Left ventricle myocardium superior (tissue), 1 donor: Measurements from ENCODE around the gene BIVM. TPM values are rescaled to one million over a fixed set of nuclear protein-coding genes. Genes with fewer than 3 reads are reported as not detected.

ENCODE experiments used
- ATAC-seq: fragments of 200-7000 bp; cut with Tn5 transposase; one replicate; pipeline ENCODE4 v1.9.1; 2020; ENCODE audit warnings: mild to moderate bottlenecking, moderate library complexity
- DNase-seq: peaks from one replicate; pipeline ENCODE4 v3.0.0-alpha.2; 2020
- intact Hi-C: fragments of 100-400 bp; cut with micrococcal nuclease; formaldehyde crosslinking; loops from one replicate; pipeline ENCODE4 v1.11.0; 2022
- total RNA-seq: library from RNA; stranded (reverse); fragmentation: NEBNext Ultra II Directional; extraction: Animal tissue kit (Norgen Biotek cat#: 25700); gene quantifications from one replicate; pipeline ENCODE4 v1.2.1, GENCODE V29; 2021
- donor health status: DM: no; HTN: yes; CAD: no; lungs with severe emphysema.

The BIVM gene
- total RNA-seq, 1 donor from 2014 or later, result 39.1 TPM

DNA sequence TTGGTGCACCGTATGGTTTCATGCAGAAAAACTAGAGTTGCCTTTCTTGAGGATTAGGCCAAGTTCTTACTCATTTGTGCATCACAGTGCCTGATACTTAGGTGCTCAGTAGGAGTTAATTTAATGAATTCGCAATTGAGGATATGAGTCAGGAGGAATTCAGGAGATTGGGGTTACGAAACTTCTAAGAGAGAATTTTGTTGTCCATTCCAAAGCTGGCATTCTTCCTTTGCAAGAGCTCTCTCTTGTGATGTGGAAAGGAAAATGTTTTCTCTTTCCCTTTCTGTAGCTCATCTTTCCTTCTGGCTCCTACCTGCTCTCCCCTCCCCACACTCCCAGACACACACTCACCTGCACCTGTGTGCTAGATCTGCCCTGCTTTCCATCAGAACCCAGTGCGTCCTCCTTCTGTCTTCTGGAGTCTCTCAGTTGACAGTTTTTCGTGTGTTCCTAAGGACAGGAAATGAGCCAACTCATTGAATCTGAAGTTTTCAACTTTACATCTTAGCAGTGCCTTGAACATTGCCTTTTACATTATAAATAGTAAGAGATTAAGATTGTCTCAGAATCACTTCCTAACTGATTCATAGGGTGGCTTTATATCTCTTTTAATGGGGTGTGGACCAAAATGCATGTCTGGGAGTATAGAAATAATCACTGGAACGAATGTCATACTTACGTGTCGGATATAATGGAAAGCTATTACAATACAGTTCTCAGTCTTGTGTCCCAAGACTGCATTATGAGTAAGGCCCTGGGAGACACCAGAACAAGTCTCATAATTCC is 27.2 kb downstream of the BIVM start:
- intact Hi-C loops, result no loop called here
- ATAC-seq, result no peak
- DNase-seq, result no peak

DNA sequence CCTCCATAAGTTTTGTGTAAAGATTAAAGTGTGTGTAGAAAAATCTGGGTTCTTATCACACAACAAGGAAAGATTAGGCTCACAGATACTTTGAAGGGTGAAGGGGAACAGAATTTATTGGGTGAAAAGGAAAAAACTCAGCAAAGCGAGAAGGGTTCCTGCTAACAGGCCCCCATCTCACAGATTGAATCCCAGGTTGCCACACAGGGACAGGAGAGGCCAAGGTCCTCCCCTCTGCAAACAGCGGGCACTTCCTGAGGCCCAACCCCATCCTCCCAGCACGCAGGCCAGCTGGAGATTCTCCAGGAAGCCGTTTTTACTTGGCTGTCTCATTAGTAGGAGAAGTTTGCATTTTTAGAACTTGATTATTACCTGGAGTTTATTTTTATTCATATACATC is 31.7 kb downstream of the BIVM start:
- no peak for ATAC-seq

DNA sequence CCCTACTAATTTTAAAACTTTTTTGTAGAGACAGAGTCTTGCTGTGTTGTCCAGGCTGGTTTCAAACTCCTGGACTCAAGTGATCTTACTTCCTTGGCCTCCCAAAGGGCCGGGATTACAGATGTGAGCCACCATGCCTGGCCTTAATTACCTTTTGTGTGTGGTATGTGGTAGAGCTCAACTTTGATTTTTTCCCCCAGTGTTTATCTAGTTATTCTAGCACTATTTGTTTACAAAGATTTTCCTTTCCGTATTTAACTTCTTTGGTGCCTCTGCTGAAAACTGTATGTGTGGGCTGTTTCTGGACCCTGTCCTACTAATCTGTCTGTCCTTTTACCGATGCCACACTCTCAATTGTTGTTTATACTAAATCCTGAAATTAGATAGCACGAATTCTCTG is 37.6 kb downstream of the BIVM start:
- ATAC-seq (no peak), DNase-seq (no peak)
- intact Hi-C loops, result no loop called here

More for the DNA sequence above, 31.7 kb downstream of the BIVM start:
- peak; percentile 31 for DNase-seq
- intact Hi-C loops, result no loop called here

DNA sequence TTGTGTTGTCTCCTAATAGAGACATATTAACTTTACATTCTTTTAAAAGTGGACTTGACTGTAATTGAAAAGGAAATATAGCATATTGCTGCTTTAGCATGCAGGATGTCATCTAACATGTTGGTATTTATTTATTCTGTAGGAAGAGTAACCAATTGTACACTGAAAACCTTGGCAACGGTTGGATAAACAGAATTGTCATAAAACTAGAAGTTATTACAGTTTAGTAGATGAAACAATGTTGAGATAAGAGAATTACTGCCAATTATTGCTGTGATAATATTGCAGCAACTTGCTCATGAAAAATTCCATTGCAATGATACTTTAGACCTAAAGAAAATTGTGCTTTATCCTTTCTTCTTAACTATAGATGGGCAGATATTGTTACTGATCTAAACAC is 39.4 kb downstream of the BIVM start:
- ATAC-seq, result no peak
- no peak for DNase-seq
- intact Hi-C loops, result no loop called here

DNA sequence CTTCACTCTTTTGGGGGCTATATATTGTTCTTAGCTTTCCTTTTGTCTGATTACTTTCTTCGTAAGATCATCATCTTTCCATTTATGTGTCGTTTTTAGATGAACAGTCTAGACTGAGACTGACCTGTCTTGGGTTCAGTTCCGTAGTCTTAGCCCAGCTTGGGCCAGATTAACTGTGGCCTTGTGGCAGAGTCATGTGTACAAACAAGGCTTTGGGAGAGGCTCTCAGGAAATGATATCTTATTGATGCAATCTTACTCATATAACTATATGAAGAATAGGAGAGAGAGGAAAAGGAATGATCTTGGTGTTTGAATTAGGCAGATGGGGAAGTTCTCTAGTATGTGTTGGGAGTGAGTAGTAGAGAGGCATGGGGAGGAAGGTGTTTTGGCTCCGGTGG is 40.1 kb downstream of the BIVM start:
- DNase-seq (no peak), ATAC-seq (no peak)
- intact Hi-C loops, result no loop called here

DNA sequence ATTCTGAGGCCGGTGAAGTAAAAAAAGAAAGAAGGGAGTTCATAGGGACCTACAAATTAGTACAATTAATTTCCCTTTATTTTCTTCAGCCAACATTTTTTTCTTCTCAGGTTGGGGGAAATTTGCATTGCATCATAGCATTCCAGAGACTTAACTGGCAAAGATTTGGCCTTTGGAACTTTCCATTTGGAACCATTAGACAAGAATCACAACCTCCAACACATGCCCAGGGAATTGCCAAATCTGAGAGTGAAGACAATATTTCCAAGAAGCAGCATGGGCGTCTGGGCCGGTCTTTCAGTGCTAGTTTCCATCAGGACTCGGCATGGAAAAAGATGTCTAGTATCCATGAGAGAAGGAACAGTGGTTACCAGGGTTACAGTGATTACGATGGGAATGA is 40.5 kb downstream of the BIVM start:
- intact Hi-C loops, result no loop called here
- DNase-seq (no peak), ATAC-seq (no peak)

DNA sequence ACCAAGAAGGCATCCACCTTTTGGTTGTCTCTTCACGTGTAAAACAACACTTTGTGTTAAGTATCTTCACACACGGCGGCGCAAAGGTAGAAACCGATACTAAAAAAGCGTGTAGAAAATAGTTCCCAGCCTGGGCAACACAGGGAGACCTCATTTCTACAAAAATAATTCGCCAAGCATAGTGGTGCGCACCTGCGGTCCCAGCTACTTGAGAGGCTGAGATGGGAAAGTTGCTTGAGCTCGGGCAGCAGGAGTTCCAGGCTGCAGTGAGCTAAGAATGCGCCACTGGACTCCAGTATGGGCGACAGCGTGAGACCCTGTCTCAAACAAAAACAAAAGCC is 46.3 kb downstream of the BIVM start:
- no peak for DNase-seq
- ATAC-seq, result peak; percentile 27
- intact Hi-C loops, result loop anchor here (5.0 kb wide), 1 partner anchor 253 kb away; no protein-coding TSS in a partner anchor

DNA sequence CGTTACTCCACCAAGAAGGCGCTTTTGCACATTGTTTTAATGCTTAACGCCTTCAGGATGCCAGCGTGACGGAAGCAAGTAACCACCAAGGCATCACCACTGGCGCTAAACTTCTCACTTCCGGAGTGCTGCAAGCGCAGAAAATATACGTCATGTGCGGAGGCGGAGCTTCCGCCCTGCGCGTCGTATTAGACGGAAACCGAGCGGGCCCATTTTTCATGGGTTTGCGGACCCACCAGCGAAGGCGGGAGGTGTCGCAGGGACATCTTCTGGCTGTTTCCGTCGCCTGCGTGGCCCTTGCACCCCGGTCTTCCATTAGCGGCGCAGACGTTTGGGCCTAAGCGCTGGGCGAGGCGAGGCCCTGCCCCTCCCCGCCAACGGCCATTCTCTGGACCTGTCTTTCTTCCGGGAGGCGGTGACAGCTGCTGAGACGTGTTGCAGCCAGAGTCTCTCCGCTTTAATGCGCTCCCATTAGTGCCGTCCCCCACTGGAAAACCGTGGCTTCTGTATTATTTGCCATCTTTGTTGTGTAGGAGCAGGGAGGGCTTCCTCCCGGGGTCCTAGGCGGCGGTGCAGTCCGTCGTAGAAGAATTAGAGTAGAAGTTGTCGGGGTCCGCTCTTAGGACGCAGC is 46.8 kb downstream of the BIVM start, which contains the start of gene ERCC5:
TSS of gene ERCC5 (plus strand) at position 403 of the 631 bp plus-strand sequence. CDS start 235 bp downstream, outside the sequence.
- ATAC-seq, result peak; percentile 95
- intact Hi-C loops, result loop anchor here (5.0 kb wide), 1 partner anchor 253 kb away; no protein-coding TSS in a partner anchor
- peak; percentile 95 for DNase-seq

DNA sequence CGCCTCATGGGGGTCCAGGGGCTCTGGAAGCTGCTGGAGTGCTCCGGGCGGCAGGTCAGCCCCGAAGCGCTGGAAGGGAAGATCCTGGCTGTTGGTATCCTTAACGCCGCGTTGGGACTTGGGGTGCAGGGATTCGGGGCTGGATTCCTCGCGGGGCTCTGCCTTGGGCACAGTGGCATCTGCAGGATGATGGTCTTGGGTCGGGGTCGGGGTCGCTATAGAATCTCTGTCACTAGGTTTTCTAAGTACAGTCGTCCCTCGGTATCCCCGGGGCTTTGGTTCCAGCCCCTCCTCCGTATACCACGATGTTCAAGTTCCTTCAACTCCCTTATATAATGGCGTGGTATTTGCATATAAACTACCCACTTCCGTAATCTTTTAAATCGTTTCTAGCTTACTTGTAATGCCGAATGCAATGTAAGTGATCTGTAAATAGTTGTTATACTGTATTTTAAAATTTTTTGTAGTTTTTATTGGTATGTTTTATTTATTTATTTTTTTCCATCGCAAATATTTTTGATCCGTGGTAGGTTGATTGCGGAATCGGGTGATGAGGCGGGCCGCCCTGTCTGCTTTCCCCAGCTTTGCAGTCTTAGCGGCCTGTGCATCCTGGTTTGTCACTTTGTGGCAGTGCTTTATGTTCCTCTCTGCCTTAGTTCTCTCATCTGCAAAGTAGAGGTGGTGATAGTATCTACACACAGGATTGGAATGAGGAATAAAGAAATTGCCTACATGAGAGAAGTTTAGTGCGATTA is 47.5 kb downstream of the BIVM start:
- DNase-seq (peak; percentile 46), ATAC-seq (peak; percentile 48)
- intact Hi-C loops, result loop anchor here (5.0 kb wide), 1 partner anchor 254 kb away; no protein-coding TSS in a partner anchor

DNA sequence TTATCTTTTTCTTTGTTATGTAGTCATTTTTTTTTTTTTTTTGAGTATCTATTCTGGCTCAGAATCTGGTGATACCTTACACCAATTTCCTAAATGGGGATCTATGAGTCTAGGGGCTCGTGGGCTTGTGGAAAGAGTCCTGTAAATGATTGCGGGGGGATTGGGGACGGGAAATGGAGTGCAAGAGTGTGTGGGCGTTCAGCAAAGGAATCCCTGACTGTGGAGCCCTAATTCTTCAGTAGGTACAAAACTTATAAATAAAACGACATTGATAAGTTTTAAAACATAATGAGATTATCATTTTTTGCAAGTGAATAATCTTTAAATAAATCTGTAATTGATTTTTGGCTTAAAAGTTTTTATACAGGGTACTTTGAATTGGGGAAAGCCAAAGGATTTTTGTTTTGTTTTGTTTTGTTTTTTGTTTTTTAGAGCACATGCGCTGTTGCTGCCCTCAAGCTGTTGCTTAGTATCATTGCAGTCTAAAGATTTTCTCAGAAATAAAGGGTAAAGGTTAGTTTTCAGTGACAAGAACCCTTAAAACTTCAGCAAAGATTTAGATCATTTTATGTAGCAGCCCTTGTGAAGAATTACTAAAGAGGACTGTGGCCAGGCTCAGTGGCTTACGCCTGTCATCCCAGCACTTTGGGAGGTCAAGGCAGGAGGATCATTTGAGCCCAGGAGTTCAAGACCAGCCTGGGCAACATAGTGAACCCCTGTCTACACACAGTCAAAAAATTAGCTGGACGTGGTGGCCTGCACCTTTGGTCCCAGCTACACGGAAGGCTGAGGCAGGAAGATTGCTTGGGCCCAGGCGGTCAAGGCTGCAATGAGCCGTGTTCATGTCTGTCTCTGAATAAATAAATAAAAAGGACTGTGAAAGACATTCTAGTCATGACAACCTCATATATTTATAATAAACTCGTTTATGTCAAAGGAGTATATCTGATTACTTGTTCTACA is 48.6 kb downstream of the BIVM start:
- intact Hi-C loops, result loop anchor here (5.0 kb wide), 1 partner anchor 255 kb away; no protein-coding TSS in a partner anchor
- DNase-seq, result no peak
- no peak for ATAC-seq

DNA sequence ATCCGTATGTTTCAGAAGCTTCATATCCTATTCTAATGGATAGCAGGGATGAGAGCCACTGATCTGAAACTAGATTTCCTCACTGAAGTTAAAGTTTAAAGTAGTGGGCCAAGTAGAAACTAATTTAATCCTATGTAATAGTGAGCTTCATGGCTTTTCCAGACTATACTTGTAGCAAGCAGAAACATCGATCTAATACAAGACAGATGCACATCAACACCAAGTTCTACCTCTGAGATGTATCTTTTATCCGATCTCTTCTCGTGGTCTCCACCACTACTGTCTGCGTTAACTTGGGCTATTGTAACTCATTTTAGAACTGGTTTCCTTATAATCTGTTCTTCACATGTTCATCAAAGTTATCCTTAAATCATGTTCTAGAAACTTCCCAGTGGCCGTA is 50.0 kb downstream of the BIVM start:
- DNase-seq, result no peak
- intact Hi-C loops, result loop anchor here (5.0 kb wide), 1 partner anchor 257 kb away; no protein-coding TSS in a partner anchor
- no peak for ATAC-seq

DNA sequence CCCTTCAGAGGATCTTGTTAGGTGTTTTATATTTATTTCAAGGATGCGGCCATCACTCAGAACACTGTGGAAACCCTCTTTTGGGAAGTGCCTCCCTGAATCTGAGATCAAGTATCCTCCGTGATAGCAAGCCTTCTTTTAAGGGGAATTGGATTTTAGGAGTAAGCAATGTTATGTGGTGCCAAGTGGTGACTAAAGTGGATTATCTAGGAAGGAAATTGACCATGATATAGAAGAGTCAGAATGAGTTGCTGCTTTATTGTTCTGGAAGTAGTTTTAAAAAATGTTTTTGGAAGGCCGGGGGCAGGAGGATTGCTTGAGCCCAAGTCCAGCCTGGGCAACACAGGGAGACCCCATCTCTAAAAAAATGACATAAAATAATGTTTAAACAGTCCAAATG is 53.6 kb downstream of the BIVM start:
- ATAC-seq (no peak), DNase-seq (no peak)
- intact Hi-C loops, result no loop called here

DNA sequence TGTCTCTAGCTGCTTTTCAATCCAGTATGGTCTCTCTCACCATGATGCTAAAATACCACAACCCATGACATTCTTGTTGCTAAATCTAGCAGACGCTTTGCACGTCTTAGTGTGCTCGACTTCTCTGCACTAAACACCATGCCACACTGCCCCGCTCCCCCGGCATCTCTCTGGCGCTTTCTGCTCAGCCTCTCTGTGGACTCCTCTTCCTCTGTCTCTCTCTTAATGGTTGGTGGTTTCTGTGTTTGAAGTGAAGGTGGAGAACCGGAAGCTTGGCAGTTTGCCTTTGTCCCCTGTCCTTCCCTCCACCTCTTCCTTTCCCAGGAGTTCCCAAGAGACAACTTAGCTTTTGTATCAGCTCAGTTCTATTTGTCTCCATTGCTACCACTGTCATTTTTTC is 55.8 kb downstream of the BIVM start:
- no peak for ATAC-seq
- intact Hi-C loops, result no loop called here
- no peak for DNase-seq

DNA sequence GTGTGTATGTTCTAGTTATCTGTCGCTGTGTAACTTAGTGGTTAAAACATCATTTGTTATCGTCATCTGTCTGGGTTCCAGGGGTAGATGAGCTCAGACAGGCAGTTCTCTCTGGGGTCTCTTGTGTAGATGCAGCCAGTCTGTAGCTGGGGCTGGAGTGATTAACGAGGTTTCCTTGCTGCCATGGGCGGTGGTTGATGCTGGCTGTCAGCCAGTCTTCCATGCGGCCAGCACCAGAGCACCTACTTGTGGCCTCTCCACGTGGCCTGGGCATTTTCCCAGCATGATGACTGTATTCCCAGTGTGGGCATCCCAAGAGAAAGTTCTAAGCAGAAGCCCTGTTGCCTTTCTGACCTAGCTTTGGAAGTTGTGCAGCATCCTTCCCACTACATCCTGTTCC is 57.6 kb downstream of the BIVM start:
- DNase-seq (peak; percentile 82), ATAC-seq (peak; percentile 95)
- intact Hi-C loops, result no loop called here

DNA sequence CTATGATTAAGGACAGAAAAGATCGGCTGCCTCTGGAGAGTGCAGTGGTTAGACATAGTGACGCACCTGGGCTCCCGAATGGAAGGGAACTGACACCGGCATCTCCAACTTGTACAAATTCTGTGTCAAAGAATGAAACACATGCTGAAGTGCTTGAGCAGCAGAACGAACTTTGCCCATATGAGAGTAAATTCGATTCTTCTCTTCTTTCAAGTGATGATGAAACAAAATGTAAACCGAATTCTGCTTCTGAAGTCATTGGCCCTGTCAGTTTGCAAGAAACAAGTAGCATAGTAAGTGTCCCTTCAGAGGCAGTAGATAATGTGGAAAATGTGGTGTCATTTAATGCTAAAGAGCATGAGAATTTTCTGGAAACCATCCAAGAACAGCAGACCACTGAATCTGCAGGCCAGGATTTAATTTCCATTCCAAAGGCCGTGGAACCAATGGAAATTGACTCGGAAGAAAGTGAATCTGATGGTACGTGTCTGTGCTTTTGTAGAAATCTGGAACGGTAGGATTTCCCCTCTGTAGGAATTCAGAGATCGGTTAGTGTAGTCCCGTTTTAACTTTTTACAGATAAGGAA is 63.8 kb downstream of the BIVM start:
- intact Hi-C loops, result no loop called here
- no peak for DNase-seq
- ATAC-seq, result no peak

DNA sequence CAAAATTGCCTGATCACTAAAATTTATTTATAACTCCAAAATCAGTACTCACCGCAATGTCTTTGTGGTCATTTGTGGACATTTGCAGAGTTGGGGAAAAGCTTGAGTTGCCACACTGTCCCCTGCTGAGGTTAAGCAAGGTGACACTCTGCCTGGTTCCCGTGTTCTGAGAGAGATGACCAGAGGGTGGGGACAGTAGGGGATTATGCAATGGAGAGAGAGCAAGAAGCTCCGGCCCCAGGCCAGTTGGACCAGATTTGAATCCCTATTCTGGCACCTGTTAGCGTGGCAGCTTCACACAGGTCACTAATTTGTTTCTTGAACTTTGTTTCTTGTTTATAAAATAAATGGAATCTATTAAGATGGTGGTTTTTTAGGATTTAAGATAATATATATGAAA is 64.7 kb downstream of the BIVM start:
- intact Hi-C loops, result no loop called here

DNA sequence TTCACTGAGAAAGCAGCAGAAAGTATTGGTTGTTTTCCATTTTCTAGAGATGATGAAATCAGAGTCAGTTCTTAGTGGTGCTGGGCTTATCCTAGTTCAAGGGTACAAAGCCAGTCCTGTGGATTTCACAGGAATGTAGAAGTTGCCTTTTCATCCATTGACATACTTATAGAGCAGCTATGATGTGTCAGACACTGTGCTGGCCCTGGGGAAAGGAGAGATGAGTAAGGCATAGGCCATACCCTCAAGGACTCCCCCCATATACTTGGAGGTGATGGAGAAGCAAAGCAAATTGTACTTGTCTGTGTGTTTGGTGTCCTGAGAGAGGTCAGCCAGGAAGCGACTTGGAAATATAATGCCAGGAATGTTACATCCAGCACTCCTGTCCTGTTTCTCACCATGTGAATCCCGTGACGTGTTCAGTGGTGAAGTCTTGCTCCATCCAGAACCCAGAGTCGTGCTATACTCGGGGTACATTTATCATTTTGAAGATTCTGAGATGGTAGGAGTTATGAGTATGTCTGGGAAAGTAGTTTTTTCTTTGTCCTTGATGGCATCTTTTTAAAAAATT is 69.5 kb downstream of the BIVM start:
- no peak for DNase-seq
- intact Hi-C loops, result no loop called here
- ATAC-seq, result no peak

More for the DNA sequence above, 64.7 kb downstream of the BIVM start:
- DNase-seq (peak; percentile 64), ATAC-seq (peak; percentile 98)
